Body of pancreas (tissue), 4 donors: ENCODE measurements around the gene PDGFD.

ENCODE experiments used
- POLR2A ChIP-seq, 3 donors: fragments of 450-650 bp; IDR thresholded peaks; one replicate each; pipeline ENCODE4 v1.6.1; 2016; ENCODE audit warnings: antibody characterized with exemption in 3 of 3, mild to moderate bottlenecking in 2 of 3
- TF ChIP-seq, protein P1 (sequence below), 7 experiments: fragments of 450-650 bp in 4 of 7; fragments of 200-600 bp in 3 of 7; sonication (generic) in 3 of 7; IDR thresholded peaks; one replicate each; pipeline ENCODE4 v1.5.1; 2016 to 2019; ENCODE audit warnings: antibody characterized with exemption in 7 of 7

DNA sequence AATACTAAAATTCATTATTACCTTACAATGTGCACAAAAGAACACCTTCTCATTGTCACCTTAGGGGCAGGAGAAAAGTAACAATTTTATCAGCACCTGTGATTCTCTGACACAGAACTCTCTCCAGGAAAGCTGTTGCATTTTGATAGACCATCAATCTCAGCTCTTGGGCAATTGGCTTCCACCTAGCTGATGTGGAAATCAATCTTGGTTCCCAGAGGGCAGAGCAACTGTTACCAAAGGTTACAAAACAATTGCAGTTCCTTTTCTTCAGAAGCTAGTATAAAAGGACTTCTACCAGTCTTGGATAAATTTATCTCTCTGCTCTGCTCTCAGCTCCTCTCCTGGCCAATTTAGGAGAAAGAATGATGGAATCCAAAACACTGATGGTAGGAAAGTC is 285.3 kb downstream of the PDGFD start:
- TF ChIP-seq, protein P1, sequence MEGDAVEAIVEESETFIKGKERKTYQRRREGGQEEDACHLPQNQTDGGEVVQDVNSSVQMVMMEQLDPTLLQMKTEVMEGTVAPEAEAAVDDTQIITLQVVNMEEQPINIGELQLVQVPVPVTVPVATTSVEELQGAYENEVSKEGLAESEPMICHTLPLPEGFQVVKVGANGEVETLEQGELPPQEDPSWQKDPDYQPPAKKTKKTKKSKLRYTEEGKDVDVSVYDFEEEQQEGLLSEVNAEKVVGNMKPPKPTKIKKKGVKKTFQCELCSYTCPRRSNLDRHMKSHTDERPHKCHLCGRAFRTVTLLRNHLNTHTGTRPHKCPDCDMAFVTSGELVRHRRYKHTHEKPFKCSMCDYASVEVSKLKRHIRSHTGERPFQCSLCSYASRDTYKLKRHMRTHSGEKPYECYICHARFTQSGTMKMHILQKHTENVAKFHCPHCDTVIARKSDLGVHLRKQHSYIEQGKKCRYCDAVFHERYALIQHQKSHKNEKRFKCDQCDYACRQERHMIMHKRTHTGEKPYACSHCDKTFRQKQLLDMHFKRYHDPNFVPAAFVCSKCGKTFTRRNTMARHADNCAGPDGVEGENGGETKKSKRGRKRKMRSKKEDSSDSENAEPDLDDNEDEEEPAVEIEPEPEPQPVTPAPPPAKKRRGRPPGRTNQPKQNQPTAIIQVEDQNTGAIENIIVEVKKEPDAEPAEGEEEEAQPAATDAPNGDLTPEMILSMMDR (IDR thresholded peaks at IDR 0.05), result no peak
- no peak for TF ChIP-seq POLR2A (IDR thresholded peaks at IDR 0.05)
